Measurements from ENCODE around the gene EPAS1.

The EPAS1 gene

DNA sequence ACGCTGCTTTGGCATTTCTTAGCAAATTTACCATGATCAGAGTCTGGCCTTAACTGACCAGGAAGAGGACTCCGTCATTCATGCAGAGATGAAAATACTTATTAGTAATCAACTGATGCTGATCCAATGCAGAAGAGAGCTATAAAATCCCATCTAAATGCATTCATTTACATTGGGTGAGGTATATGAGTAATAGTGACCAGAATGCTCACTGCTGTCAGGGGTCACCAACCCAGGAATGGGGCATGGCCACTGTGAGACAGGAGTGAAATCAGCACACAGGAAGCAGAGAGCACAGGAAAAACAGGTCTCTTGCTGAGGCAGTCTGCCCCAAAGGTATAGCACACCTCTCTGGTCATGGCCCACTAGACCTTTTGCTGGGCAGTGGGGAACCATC is 114.0 kb downstream of the EPAS1 start:
- no peak for DNase-seq

DNA sequence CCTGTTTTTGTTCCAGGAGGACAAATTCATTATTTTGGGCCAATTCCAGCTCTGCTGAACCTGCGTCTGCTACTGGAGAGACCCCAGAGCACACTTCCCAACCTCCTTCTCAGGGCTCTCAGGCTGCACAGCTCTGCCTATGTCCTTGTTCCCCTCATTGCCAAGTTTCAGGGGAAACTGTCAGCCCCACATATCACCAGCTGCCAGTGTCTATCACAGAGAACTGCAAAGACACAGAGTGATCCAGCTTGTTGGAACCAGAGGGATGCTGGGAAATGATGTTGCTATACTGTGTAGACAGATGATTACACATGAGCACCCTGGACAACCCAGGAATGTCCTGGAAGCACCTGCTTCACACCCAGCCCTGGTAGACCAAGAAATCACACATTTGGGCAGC is 114.8 kb downstream of the EPAS1 start:
- no peak for DNase-seq

DNA sequence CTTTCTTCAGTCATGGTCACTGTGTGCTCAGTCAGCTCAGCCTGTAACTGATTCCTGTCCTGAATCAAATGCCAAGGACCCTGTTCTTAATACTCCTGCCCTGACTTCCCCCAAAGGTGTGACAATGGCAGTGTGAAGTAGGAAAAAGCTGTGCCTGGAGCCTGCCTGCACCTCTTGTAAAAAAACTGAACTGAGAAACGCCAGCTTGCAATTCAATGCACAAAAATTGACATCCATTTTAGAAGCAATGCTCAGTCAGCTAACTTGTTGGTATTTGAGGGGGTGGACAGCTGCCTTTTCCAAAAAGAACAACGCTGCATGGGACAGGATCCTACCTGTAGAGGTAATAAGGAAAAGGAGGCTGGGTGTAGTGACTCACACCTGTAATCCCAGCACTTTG is 115.9 kb downstream of the EPAS1 start:
- DNase-seq, result no peak

DNA sequence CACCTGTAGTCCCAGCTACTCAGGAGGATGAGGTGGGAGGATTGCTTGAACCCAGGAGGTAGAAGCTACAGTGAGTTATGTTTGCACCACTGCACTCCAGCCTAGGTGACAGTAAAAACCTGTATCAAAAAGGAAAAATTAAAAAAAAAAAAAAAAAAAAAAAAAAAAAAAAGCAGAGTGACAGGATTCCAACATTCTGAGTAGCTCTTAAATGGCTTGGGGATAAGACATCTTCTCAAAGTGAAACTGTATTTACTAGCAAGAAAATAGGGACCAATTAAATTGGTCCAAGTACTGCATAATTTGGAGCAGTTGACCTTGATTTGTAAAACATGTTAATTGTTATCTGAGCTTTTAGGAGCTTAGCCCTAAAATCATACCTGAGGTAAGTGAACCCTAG is 116.4 kb downstream of the EPAS1 start:
- DNase-seq, result no peak

DNA sequence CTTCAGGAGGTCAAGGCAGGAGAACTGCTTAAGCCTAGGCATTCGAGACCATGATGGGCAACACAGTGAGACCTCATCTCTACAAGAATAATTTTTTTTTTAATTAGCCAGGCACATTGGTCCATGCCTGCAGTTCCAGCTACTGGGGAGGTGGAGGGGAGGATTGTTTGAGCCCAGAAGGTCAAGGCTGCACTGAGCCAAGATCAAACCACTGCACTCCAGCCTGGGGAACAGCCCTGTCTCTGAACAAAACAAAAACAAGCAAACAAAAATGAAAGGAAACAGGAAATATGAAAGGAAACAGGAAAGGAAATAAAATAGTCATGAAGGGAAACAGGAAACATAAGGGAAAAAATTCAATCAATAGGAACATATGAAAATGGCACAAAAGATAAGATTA is 117.5 kb downstream of the EPAS1 start:
- no peak for DNase-seq

DNA sequence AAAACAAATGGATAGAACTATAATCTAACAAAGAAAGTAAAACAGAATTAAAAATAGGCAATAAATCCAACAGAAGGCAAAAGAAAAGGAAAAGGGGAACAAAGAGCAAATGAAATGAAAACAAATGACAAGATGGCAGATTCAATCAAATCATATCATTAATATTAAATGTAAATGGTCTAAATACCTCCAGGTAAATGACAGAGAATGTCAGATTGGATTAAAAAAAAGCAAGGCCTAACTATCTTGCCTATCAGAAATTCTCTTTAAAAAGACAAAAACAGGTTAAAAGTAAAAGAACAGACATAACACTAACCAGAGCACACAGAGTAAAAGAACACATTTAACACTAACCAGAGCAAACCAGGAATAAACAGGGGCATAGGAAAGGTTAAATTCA is 119.1 kb downstream of the EPAS1 start:
- DNase-seq, result no peak

DNA sequence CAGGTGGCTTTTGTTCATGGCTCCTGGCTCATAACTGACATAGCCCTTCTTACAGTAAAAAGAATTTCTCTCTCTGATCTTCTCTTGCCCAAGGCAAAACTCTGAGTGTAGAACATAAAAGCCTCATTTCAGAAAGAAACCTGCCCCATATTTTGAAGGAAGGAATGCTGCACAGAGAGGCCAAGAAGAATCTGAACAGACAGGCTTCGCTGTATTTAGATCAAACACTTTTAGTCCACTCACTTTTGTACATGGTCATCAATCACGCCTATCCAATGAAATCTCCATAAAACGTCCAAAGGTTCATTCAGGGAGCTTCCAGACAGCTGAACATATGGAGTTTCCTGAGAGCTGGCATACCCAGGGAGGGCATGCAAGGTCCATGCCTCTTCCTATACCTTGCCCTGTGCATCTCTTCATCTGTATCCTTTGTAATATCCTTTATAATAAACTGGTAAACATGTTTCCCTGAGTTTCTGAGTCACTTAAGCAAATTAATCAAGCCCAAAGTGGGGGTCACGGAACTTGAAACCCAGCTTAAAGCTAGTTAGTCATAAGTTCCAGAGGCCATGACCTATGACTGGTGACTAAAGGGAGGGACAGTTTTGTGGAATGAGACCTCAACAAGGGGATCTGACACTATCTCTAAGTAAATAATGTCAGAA is 119.7 kb downstream of the EPAS1 start:
- DNase-seq, result no peak

DNA sequence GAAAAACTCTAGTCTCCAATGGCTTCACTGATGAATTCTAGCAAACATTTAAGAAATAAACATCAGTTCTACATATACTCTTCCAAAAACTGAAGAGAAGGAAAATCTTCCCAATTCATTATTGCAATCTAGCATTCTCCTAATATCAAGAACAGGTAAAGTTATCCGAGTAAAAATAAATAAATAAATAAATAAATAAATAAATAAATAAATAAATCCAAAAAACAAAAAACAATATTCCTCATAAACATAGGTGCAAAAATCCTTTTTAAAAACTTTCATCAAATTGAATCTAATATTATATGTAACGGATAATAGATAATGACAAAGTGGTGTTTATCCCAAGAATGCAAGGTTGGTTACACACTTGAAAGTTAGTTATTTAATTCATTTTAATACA is 123.7 kb downstream of the EPAS1 start:
- no peak for DNase-seq

DNA sequence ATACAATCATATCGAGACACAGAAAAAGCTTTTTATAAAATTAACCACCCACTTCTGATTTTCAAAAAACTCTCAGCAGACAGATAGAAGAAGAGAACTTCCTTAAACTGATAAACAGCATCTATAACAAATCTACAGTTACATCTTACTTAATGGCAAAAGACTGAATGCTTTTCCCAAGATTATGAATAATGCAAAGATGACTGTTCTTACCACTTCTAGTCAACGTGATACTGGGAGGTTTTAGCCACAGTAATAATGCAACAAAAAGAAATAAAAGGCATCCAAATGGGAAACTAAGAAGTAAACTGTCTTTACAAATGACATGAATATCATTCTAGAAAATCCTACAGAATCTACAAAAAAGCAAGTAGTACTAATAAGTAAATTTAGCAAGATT is 124.2 kb downstream of the EPAS1 start:
- DNase-seq, result no peak

DNA sequence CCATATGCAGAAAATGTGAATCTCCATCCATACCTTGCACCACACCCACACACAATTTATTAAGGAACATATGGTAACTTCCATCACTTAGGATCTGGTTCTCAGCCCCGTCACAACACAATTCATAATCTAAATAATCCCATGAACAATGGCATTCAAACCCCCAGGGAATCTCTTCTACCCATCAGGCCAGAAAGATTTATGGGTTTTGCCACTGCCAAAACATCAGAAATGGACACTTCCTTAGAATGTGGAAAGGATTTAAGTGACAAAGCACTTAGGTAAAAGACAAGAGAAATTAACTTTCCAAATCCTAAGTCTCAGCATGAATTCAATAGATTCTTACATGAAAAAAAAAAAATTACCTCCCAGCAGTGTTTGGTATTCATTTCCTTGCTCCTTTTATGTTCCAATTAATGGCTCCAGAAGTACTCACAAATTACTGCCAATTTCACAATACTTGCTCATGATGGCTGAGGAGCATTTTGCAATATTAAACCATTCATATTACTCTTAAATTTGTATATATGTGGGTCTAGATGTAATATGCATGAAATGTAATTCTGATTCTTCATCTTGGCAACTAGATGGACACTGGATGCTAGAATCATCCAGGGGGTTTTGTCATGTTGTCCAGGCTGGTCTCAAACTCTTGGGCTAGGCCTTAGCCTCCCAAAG is 125.6 kb downstream of the EPAS1 start:
- peak in 1 of 2 experiments; percentile 3 for DNase-seq

DNA sequence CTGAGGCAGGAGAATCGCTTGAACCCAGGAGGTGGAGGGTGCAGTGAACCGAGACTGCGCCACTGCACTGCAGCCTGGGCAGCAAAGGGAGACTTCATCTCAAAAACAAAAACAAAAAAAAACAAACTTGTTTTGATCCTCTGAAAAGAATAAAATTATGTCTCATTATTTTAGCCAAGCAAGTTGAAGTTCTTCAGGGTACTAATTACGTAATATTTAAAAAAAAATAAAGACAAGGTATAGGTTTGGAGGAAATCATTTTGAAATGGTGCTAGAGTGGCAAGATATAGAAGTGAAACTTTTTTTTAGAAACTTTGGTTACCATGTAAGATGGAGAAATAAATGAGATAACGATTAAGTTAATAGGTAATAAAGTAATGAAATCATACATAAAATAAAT is 127.7 kb downstream of the EPAS1 start:
- DNase-seq, result no peak

DNA sequence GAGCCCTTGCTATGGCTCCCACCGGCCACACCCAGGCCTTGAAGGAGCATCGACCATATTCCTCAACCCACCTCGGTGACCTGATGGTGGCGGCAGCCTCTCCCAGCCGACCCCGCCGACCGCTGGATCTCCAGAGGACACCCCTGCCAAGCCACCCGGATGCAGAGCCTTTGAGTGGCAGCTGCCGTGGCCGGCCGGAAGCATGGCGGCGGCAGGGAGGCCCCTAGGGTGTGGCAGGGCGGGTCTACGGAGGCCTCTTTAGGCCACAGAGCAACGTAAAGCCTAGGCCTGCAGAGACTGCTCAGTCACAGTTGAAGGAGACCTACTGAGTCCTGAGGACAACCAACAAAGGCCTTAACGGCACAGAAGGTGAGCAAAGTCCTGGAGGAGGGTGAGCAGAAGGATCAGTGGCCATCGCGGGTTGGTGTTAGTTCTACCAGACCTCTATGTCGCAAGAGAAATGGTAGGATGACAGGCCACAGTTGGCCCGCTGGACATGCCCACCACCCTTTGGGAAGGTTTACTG is 131.8 kb downstream of the EPAS1 start:
- DNase-seq, result no peak

DNA sequence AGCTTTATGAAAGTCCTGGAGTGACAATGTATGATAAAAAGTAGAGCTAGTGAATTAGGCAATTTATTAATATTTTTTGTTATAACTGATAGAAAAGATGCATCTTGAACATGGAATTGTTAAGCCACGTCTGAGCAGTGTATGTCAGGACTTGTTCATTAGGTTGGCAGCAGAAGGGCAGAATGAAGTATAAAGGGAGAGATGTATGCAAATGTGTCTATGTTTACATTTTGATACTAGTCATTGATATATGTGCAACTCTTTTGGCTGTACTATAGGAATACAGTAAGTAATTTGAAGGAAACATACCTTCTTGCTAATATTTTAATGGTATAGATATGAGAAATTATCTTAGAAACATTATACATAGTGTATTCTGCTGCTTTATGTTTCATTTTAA is 133.2 kb downstream of the EPAS1 start:
- DNase-seq, result no peak

DNA sequence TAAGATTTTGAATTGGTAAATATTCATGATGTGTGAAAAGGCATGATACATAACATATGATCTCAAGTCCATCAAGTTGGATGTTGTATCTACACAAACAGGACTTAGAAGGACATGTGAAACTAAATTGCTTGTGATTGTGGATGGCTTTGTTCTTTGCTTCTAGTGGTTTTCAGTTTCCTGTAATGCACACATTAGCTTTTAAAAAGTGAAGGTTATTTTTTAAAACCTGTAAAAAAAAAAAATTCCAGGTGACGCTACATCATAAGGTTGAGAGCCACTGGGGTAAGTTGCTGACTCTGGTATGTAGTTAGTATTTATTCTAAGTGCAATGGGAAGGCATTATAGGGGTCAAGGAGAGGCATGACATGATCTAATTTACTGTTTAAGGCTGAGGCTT is 133.8 kb downstream of the EPAS1 start:
- DNase-seq, result no peak

DNA sequence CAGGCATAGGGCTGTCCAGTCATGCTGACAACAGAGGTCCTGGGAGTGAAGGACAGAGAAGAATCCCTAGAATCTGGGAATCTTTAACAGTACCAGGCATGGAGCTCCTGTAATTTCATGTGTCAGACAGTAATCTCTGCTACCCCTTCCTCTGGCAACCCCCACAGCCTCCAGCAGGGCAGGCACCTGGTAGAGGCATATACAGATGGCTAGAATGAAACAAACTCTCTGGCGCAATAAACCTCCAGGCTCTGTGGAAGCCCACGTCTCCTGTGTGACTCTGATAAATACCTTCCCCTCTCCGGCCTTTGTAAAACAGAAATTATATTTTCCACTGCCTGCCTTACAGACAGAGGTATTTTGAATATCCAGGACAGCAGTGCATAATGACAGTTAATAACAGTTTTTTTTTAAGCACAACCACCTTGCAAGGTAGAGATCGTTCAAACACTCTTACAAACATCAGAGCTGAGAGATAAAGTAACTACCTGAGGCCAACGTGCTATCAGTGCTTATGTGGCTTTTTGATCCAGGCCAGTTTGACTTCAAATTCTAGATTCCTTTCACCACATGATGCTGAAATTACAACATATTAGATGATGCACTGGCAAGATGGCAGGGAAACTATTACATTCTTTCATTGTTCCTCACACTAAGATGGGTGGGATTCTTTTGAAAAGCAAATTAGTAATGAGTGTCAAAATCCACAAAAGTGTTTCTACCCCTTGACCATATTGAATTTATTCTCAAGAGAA is 134.5 kb downstream of the EPAS1 start:
- no peak for DNase-seq

DNA sequence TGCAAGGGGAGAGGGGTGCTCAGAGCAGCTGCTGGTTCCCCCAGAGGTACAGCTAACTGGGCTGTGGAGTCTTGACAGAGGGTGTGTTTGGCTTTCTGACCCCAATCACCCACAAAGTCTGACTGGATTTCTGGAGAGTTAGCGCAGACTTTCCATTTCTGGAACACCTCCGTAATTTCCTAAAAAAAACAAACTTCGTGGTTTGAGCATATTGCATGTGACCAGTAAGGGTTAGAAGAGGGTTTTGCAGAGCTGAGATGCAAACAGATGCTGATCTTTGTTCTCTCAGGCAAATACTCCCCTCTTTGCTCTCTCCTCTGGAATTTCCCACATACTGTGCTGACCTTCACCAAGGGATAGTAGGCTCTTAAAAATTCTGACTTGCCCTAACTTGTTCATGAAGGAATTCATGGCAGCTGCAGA is 137.7 kb downstream of the EPAS1 start:
- no peak for DNase-seq

DNA sequence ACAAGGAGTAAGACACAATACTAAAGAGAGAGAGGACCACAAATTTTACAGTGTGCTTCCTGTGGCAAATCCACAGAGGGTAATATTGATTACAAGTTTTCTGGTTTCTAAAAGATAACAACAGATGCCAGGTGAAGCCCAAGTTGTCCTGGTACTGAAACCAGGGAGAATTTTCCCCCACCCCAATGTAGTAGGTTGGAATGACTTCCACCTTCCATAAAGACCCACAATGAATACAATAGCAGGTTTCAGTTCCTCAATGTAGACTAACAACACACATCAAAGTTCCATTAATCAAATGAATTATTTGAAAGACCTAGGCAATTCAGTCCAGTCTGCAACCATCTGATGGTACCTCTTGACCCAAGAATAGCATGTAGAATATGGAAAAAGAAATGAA is 138.1 kb downstream of the EPAS1 start:
- DNase-seq, result no peak

DNA sequence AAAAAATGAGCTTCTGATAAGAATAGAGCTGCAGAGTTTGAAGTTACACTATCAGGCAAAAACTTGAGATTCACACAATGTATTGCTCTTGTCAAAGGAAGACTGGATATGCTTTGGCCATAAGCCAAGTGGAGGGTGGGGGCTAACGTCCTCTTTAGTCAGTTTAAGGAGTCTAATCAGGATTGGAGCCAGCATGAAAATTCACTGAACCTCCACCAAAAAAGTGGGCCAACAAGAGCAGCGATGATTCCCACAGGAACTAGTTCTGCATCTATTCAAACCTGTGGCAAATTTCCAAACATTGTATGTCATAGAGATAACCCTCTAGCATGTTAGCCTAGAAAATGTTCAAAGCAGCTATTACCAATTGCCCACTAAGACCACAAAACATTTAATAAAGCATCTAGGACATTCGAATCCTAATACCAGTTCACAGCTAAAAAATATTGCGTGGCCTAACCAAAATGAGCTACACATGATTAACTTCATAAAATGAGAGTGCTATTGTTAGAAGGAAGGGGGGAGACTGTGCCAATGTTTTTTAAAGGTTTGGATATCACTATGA is 138.7 kb downstream of the EPAS1 start:
- no peak for DNase-seq
